ENCODE data around the gene NAGLU.
A peak's percentile ranks its signal among the peaks of the same experiment; 100 is the strongest.

NAGLU gene

DNA sequence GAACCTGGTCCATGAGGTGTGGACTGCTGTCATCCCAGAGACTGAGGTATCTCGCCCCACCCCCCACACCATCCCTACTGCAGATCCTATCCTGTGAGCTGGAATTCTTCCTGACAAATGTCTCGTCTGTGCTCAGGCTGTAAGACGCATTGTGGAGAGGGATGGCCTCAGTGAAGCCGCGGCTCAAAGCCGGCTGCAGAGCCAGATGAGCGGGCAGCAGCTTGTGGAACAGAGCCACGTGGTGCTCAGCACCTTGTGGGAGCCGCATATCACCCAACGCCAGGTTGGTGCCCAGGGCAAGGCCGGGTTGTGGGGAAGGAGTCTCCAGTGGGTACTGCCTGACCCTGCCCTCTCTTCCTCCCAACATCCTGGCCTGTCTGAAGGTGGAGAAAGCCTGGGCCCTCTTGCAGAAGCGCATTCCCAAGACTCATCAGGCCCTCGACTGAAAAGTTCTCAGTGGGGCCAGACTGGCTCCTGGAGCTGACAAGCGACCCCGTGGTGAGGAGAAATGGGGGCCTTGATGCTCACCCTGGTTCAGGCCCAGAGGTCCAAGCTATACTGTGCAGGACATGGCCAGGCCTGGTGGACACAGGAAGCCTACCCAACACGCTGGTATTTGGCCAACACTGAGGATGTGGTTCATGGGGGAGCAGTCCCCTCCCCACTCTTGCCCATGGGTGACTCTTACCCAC lies 29.6 kb downstream of the NAGLU start:
- DNase-seq (ENCODE audit: low read depth): no peak

DNA sequence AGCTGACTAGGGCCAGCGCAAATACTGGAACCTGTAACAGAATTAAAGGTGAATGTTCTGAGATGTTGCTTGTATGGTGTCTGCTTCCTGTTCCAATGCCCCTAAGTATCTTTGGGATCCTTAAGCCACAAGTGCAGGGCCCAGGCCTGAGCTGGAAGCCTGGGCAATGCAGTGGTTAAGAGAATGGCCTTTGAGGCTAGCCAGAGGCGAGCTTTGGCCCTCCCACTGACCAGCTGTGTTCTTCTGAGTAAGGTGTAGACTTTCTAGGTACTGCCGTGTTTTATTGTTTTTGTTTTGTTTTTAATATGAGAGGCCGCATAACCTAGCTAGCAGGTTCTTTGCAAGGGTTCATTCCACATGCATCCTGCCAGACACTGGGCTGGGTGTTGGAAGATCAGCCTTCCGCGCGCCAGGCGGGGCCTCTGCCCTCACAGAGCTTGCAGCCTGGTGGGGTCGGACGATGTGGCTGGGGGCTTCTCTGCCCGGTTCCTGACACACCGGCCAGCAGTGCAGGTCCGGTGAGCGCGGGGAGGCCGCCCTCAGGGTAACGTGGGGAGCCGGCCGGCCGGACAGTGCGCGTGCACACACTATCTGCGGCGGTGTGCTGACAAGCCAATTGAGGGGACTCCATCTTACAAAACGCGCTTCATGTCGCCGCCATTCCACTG lies 30.3 kb downstream of the NAGLU start:
- DNase-seq (ENCODE audit: low read depth): no peak

DNA sequence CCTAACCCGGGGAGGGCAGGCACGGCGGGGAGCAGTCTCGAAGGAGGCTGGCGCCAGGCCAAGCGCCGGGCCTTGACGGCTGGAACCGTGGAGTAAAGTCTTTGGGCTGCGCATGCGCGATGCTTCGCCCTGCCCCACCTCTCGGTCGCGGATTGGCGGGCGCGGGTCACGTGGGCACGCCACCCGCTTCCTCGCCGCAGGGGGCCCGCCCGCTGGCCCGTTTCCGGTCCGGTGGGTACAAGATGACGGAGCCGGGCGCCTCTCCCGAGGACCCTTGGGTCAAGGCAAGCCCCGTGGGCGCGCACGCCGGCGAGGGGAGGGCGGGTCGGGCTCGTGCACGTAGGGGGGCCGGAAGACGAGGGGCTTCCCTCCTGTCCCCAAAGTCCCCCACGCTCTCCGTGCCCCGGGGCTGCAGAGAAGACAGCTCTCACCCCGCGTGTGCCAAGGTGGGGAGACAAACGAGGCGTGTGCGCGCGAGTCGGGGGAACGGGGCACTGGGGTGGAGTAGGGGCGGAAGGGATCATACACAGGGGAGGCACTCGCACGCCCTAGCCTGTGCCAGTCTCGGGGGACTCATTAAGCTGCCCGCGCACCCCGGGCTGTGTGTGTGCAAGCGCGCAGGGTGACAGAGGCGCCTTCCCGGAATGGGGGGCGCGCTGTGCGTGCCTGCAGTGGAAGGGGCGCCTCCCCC lies 31.0 kb downstream of the NAGLU start, which contains the start of gene MLX:
MLX (plus strand) TSS at position 218 of the 691 bp plus-strand sequence; CDS start at position 243, 25 bp downstream.
- peak; percentile 90 for DNase-seq (ENCODE audit: low read depth)

DNA sequence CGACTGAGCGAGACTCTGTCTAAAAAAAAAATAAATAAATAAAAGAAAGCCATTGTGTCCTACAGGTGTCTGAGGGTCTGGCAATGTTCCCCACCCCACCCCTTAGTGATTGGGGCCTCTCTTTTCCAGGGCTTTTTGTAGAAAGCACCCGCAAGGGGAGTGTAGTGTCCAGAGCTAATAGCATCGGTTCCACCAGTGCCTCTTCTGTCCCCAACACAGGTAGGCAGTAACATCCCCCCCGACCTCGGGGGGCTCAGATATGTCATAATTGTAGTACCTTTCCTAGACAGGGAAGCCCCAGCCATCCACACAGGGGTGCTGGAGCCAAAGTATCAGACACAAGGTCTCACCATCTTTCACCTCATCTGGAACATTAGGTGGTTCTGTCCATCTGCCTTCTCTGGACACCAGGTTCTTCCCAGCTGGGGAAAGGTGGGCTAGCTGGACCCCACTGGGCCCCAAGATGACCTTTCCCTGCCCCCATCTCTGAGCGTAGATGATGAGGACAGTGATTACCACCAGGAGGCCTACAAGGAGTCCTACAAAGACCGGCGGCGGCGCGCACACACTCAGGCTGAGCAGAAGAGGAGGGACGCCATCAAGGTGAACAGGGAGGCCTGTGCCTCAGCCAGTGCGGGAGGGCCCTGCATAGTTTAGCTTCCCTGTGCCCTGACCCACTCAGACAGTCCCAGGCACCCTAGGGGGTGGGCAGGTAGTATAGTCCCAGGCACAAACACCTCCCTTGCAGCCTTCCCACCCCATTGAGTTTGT lies 32.5 kb downstream of the NAGLU start:
- DNase-seq (ENCODE audit: low read depth): no peak

DNA sequence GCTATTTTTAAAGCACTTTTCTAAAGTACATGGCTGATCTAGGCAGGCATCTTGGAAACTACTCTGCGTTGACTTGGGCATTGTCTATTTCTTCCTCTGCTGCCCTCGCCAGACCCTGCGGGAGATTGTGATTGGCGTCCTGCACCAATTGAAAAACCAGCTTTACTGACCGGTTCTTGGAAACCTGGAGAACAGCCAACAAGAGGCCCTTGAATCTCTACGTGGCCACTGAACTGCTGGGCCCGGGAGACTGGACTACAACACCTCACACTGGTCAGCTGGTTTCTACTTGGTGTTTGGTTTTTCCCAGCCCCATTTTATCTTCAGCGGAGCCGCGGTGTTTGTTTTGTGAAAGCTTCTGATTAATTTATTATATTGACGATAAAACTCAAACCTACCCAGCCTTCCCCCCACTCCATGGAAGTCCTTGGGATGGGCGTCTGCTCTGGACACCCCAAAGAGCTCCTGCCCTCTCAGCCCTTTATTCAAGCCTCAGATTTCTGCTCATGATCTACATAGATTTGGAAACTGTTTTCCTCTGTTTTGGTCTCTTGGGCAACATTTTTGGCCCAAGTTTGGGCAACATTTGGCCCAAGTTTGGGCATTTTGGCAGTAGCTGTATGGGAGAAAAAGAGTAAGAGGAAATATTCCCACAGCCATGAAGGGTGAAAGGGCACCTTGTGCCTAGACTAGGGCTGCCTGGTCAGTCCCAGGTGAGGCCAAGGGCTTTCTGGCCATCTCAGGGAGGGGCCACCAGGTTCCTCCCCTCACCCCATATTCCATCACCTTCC lies 35.6 kb downstream of the NAGLU start:
- no peak for DNase-seq (ENCODE audit: low read depth)

DNA sequence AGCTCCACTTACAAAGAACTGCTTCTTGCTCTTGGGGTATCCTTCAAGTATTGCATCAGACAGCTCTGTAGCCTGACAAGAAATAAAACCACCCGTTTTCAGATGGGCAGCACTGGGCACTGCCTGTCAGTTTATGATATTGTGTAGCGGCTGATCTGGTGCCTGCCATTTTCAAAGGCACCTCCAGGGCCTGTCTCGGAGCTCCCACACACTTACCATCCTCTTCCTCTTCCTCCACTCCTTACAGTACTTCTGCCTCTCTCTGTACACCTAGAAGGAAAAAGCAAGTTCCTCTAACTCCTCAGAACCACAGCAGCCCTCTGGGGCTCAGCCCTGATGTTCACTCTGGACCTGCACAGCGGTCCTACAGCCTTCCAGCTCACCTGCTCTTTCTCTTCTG lies 37.1 kb downstream of the NAGLU start:
- no peak for DNase-seq (ENCODE audit: low read depth)

DNA sequence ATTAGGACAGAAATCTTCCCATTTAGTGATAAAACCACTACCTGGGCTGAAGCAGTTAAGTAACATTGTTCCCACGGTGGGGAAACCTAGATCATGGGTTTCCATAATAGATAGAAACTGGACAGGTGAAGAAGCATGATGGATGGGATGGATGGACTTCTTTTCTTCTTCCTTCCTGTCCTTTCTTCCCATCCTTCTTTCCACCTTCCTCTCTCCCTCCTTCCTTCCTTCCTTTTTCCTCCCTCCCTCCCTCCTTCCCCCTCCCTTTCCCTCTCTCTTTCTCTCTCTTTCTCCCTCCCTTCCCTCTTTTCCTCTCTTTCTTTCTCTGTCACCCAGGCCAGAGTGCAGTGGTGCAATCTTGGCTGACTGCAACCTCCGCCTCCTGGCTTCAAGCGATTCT lies 38.4 kb downstream of the NAGLU start:
- no peak for DNase-seq (ENCODE audit: low read depth)

DNA sequence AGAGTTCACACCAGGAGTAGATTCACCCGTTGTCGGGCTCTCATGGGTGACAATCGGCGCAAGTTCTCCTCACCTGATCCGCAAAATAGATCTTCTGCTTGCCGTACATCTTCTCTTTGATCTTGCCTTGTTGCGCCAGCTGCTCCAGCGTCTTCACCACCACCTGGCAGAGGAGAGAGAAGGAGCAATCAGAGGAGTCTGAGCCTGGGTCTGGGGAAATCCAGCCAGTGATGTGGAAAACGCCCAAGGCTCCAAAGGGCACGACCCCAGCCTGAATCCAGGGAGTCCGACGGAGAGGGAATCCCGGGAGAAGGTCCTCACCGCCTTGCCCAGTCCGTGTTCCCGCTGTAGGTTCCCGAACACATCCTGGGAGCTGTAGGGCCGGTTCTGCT lies 41.1 kb downstream of the NAGLU start:
- DNase-seq (ENCODE audit: low read depth): no peak

DNA sequence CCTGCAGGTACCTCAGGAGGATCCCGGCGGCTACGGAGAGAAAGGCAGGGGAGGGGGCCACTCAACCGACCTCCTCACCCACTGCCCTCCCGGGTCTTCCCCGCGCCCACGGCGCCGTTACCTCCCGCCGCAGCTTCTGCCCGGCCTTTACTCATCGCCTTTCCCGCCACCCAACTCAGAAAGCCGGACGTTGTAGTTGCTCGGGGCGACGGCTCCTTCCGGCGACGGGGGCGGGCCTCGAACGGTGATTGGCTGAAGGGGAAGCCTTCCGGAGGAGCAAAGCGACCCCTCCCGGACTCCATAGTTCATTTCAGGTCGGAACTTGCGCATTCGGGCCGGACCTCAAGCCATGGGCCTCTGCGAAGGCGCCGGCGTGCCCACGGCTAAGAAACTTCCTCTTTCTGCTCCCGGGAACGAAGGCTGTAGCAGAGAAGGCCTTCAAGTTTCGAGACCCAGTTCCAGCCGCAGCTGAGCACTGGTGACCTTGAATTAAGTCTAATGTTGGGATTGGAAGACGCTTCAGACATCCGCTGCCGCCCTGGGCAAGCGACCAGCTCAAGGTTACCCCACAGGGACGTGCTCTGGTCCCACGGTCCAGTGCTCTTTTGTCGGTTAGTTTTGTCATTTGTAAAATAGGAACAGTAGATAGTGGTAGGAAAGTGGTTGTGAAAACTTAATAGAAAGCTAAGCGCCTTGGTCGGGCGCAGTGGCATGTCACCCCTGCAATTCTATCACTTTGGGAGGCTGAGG lies 41.7 kb downstream of the NAGLU start, which contains the start of gene PSMC3IP:
PSMC3IP (minus strand) TSS at position 198 of the 750 bp plus-strand sequence; CDS start at position 155, 43 bp downstream.
- peak; percentile 89 for DNase-seq (ENCODE audit: low read depth)

DNA sequence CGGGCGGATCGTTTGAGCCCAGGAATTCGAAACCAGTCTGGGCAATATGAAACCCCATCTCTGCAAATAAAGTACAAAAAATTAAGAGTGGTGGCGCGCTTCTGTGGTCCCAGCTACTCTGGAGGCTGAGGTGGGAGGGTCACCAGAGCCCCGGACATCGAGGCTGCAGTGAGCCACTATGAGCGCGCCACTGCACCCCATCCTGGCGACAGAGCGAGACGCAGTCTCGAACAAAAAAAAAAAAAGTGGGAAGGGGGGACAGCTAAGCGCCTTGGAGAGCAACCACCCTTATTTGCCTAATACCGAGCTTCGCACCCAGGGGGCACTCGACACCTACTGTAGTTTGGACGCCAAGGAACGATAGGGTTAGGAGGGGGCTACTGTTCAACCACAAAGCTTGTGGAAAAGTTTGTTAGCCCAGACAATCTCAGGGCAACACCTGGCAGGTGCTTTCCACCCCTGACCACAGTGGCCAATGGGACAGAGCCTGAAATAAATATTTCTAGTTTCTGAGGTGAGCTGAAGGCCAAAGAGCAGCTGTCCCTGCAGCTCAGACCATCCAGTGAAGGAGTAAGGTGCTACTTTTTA lies 42.3 kb downstream of the NAGLU start:
- peak; percentile 42 for DNase-seq (ENCODE audit: low read depth)

DNA sequence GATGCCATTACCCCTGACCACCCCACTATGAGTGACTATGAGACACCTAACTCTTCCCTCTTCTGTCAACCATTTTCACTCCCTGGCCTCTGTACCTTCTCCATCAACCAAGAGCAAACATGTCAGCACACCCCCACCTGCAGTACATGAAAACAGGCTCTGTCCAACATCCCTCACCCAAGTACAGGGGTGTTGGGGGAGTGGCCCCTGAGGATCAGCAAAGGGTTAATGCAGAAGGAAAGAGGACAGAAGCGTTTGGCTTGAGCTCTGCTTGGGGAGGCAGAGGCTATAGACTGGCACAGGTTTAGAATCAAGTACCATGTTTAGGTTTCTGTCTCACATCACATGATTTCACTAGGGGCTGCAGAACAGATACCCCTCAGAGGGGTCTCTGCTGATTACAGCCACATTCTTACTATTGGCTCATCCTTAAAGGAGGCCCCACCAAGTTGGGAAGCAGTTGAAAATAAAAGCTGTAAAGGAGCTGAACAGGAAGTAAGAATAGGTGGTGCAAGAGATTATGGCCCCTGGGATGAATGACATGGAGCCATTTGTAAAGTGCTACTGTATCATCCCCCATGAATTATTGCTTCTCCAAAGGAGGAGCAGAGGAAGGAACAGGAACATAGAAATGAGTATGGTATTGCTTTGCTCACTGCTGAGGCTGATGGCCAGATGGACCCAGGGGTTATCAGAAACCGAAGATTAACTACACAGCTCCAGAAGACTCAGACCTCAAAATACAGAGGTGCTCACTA lies 43.9 kb downstream of the NAGLU start:
- no peak for DNase-seq (ENCODE audit: low read depth)

DNA sequence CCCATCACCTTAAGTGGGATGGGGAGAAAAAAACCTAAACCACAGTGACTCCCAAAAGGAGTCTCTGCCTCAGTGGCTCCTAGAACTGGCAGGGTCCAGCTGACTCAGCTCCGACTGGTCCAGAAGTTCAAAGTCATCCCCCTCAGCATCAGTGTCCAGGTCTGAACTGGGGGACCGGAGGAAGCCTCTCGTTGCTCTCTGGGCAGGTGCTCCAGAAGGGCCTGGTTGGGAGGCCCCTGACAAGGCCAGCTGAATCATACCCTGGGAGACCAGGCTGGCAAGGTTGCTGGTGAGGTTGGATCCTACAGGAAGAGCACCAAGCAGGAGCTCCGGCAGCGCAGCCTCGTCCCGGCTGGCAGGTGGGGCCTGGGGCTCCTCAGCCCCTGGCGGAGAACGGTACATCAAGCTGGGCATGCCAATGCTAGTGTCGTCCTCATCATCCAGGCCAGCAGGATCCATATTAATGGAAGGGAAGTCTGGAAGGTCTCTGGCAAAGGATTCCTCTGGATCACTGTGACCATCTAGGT lies 45.8 kb downstream of the NAGLU start:
- DNase-seq (ENCODE audit: low read depth): no peak

DNA sequence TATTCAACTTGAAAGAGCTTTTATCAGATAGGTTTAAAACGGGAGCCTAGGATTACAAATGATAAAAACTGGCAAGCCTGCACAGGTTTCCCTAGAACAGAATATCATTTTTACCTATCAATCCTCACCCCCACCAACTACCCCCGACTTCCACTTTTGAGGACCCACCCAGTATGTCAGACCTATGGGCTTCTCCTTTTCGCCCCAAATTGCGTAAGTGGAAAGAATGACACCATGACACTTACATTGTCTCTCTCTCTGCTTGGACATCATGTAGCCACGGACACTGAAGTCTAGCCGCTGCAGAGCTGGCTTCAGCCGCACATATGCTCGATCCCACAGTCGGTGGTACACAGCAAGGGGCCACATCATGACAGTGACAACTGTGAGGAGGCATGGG lies 48.8 kb downstream of the NAGLU start:
- DNase-seq (ENCODE audit: low read depth): no peak

DNA sequence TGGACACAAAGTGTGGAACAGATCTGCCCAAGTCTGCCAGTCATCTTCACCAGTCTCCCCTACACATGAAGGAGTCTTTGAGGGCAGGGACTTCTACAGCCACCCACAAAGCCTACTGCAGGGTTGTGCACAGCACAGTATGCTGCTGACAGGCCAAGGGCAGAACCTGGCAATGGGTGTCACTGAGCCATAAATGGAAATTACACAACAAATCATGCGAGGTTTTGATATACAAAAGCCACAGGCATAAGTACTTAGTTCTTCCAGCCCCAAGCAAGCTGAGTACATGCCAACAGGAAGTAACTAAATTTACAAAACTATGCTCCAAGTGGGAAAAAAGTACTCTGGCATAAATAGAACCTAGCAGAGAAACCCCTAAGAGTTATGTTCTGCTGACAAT lies 49.3 kb downstream of the NAGLU start:
- no peak for DNase-seq (ENCODE audit: low read depth)

DNA sequence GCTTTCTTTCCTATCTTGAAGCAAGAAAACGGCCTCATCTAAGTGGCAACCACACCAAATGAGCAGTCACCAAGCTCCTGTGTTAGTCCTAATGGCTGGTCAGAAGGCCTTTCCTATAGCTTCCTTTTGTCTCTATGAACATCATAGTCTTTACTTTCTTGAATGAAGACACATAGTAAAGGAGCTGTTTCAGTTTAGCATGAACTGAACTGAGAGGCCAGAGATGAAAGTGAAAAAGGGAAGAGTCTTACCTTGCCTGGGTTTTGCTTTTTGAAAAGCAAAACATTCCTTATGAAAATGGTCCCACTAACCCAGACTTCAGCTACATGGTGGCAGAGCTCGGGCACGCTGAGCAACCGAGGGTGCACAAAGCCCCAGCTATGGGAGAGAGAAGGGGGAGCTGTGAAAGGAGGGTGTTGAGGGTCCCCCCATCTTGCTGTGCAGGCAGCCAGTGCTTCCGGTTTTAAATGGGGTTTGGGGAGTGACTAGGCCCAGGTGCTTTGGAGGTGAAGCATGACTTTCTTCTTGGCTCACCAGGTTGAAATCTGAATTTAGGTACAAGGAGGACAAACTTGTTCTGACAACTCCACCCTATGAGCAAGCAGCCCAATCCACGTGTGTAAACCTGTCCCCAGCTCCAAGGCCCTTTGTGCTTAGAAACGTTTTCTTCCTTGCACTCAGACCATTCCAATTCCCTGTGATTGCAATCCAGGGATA lies 50.6 kb downstream of the NAGLU start:
- DNase-seq (ENCODE audit: low read depth): no peak

DNA sequence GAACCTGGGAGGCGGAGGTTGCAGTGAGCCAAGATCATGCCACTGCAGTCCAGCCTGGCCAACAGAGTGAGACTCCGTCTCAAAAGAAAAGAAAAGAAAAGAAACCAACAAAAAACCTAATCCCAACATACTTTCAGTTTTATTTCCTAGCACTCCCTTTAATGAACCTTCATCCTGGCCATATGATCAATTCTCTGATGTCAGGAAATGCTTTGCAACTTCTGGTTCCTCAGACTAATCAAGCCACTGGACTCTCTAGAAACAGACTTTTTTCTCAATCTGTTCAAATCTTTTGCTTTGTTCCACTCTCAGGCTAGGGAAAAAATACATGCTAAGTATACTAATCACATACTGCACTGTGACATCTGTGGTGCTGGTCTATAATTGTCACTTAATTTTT lies 54.8 kb downstream of the NAGLU start:
- DNase-seq (ENCODE audit: low read depth): no peak

DNA sequence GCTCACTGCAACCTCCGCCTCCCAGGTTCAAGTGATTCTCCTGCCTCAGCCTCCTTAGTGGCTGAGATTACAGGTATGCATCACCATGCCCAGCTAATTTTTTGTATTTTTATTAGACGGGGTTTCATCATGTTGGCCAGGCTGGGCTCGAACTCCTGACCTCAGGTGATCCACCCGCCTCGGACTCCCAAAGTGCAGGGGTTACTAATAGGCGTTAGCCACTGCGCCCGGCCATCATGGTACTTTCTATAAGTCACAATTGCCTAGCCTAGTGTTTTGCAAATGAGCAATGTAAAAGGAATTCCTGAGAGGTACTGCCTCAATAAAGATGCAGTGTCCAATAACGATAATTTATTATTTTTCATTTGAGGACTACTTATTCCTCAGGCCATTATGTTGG lies 55.4 kb downstream of the NAGLU start:
- no peak for DNase-seq (ENCODE audit: low read depth)

All from activated T-helper 9 cell treated with anti-CD3 and anti-CD28 coated beads, Interleukin-2, amount 50 U/mL, for 16 hours (primary cell).